HG03097 (cell line): ENCODE measurements around the gene SLC22A3.

Experiments used
- ATAC-seq: cut with Tn5 transposase; IDR thresholded peaks from one replicate; pipeline ENCODE4 v1.9.1; 2021; ENCODE audit not compliant: unreplicated experiment, low FRiP score

SLC22A3 gene

GRCh38 chr6:160398674-160399271 lies 50.6 kb downstream of the SLC22A3 start:
- ATAC-seq = peak; percentile 97

GRCh38 chr6:160400446-160400845 lies 52.3 kb downstream of the SLC22A3 start:
- ATAC-seq = no peak

DNA sequence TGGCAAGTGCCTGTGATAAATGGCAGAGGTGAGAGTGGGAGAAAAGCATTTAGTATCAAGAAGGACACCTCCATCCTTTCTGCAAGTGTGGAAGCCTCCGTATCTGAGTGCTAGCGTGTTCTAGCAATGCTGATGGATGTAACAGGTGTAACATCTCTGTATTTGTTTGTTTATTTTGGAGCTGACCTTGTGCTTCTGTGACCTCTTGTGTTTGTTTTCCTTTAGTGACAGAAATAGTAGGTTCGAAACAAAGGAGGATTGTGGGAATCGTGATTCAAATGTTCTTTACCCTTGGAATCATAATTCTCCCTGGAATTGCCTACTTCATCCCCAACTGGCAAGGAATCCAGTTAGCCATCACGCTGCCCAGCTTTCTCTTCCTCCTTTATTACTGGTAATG lies 60.4 kb downstream of the SLC22A3 start:
- no peak for ATAC-seq

DNA sequence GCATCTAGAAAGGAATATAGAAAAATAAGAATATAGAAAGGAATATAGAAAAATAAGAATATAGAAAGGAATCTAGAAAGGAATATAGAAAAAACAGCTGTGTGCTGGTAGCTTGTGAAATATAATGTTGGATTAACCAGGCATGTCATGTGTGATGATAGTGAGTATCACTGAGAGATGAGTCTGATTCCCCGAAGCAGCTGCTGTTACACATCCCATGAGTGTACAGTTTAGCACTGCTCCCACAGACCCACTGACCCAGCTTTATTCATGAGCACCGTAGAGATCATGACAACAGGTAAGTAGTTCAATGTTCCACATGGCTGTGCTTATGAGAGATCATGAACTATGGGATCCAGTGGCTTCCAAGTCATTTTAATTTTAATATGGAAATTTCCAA lies 64.8 kb downstream of the SLC22A3 start:
- no peak for ATAC-seq

DNA sequence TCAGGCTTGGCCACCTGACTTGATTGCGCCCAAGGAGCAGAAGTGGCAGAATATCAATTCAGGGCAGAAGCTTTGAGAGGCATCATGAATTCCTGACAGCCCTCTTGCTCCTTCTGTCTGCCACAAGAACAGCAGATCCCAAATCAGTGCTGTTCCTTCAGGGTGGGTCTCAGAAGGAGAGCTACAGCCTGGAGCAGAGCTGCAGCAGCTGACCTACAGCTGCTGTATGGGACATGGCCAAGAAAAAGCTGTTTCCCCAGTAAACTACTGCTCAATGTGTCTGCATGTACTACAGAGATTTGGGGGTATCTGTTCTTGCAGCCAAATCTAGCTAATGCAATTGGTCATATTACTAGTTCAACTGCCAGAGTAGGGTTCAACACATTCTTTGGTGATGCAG lies 69.0 kb downstream of the SLC22A3 start:
- no peak for ATAC-seq

DNA sequence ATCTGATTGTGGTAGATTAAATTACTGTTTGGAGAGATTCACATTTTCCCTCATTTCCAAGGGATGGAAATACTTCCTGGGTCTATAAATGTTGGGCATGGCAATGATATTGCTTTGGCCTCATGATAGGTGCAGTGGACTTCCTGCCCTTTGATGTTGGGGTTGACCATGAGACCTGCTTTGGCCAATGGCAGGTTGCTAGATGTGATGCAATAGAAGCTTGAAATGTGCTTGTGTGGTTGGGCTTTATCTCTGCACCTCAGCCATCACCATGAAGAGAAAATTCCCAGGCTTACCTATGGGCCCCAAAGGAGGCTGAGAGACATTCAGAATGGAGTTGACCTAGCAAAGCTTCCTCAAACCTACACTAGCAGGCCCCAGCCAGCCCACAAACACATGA lies 69.4 kb downstream of the SLC22A3 start:
- no peak for ATAC-seq

GRCh38 chr6:160418370-160418769 lies 70.2 kb downstream of the SLC22A3 start:
- no peak for ATAC-seq

GRCh38 chr6:160419488-160419887 lies 71.3 kb downstream of the SLC22A3 start:
- no peak for ATAC-seq

- ATAC-seq = no peak
These were observed 72.2 kb downstream of the SLC22A3 start for GRCh38 chr6:160420253-160420968.

- no peak for ATAC-seq
These were observed 72.9 kb downstream of the SLC22A3 start for GRCh38 chr6:160420969-160421556.

GRCh38 chr6:160421854-160422253 lies 73.7 kb downstream of the SLC22A3 start:
- no peak for ATAC-seq

- ATAC-seq = no peak
These were observed 76.1 kb downstream of the SLC22A3 start for GRCh38 chr6:160424256-160424655.

GRCh38 chr6:160426136-160426535 lies 78.0 kb downstream of the SLC22A3 start:
- ATAC-seq = no peak

- ATAC-seq = no peak
These were observed 79.3 kb downstream of the SLC22A3 start for GRCh38 chr6:160427312-160428068.

DNA sequence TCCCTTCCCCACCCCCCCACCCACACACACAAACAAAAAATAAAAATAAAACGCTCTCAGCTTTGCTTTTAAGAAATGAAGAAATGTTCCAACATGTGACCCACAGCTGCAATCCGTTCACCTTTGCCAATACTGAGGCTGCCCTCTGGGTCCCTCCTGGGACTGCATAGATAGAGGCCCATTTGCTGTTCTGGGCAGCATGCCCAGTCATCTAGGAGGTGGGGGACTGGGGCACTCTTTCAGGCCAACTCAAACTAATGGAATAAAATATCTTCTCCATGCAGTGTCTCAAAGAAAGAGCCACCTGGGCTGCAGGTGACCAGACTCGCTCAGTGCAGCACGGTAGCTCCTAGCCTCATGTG lies 79.9 kb downstream of the SLC22A3 start:
- ATAC-seq = no peak

DNA sequence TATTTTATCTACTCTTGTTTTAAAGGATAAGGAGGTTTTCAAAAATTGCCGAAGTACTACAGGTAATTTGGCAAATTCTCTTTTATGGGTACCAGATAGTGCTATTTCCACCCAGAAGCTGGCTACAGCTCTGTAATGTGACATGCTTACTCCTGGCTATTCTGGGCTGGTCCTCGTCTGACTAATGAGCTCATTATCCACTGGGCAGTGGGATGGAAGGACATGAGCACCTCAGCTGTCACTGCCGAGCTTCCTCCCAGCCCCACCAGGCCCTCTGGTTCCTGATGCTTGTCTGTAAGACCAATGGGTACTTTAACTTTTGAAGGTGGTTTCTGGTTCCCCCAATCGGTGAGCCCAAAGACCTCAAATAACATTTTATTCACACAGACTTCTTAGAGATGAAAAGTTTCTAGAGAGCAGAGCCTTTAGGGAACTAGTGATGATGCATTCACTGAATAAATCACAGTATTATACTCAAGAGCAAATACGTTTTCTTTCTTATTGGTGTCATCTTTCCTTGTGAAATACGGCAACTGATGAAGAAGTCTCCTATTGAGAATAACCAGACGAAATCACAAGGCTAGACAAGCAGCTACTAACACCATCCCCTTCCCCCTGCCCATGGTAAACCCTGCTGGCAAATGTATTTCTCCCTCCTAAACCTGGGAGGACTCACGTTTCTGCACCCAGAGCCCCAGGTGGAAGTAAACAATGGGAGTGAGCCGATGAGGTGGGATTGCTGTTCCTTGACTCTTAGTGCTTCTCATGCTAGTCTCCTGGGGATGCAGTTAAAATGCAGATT lies 80.8 kb downstream of the SLC22A3 start:
- ATAC-seq = no peak

DNA sequence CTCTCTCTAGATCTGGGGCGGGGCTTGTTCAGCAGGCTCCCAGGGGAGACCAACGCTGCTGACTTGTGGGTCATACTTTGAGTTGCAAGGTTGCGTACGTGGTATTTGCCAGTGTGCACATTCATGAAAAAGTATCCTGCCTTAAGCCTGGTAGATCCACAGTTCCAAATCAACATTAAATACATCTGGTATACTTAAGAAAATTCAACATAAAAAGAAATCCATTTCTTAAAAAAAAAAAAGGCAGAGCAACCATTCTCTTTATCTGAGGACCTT lies 81.4 kb downstream of the SLC22A3 start:
- ATAC-seq = no peak

DNA sequence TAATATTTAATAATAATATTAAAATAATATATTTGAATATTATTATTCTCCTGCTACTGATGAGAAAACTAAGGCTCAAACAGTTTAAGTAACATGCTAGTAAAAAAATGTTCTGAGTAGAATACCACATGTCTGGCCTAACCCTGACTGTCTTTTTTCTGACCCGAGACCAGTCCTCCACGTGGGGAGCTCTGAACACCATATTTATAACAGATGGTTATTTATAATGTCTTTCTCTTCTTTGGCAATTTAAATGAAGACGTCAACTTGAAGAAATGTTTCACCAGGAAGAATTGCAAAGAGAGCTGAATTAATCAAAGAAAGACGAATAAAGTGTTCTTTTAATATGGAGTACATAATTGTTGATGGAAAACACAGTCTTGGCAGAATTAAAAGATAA lies 82.0 kb downstream of the SLC22A3 start:
- ATAC-seq = no peak

DNA sequence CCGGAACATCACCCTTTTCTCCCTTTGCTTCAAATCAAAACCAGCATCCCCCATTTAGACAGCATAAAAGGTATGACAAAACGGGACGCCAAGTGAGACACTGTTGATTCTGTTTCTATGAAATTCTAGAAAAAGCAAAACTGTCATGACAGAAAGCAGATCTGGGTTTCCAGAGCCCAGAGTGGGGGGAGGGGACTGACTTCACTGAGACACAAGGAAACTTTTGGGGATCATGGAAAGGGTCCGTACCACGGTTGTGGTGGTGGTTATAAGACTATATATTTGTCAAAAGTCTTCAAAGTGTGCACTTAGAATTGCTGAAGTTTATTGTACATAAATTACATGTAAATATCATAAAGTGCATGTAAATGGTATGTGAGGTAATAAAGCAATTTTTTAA lies 82.6 kb downstream of the SLC22A3 start:
- no peak for ATAC-seq

DNA sequence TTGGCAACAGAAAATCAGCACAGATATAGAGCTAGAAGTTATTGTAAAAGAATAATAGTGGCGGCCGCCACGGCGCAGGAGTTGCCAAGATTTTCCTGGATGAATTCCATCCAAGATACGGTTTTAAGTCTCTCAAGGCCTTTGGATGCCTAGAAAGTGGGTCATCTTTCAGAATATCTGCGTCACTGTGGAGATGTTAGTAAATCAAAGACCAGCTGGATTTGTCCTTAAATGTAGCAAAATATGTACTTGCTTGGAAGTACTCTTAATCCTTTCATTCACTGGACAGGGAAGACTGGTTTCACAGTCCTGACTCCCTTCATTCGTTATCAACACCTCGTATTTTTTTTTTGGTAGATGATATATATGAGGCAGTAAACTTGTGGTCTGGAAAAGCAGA lies 83.0 kb downstream of the SLC22A3 start:
- ATAC-seq = no peak

GRCh38 chr6:160431791-160432404 lies 83.7 kb downstream of the SLC22A3 start:
- no peak for ATAC-seq
